Nephron (organoid): ENCODE measurements around the gene KLHL4.
A peak's percentile ranks its signal among the peaks of the same experiment; 100 is the strongest.

ENCODE experiments used
- H3K27ac Mint-ChIP-seq, 3 experiments: 2 replicates each; pipeline ENCODE4 v1.8.0; 2020; ENCODE audit warnings: mixed read lengths in 3 of 3, mild to moderate bottlenecking in 2 of 3, moderate library complexity in 1 of 3
- H3K27me3 Mint-ChIP-seq: 2 replicates; pipeline ENCODE4 v1.8.0; 2021; ENCODE audit warnings: low read depth, mild to moderate bottlenecking, moderate library complexity, mixed read lengths
- H3K36me3 Mint-ChIP-seq: 2 replicates; pipeline ENCODE4 v1.8.0; 2020; ENCODE audit warnings: low read depth, mixed read lengths
- H3K4me1 Mint-ChIP-seq: 2 replicates; pipeline ENCODE4 v1.8.0; 2020; ENCODE audit warnings: mixed read lengths
- H3K4me3 Mint-ChIP-seq, 3 experiments: 2 replicates each; pipeline ENCODE4 v1.8.0; 2020; ENCODE audit warnings: mild to moderate bottlenecking in 3 of 3, mixed read lengths in 3 of 3, moderate library complexity in 2 of 3
- H3K9me3 Mint-ChIP-seq: 2 replicates; pipeline ENCODE4 v1.8.0; 2020; ENCODE audit warnings: mixed read lengths
- TF ChIP-seq, protein P1 (sequence below), 3 experiments: fragments of 200-600 bp; sonication (generic); IDR thresholded peaks; one replicate each; pipeline ENCODE4 v1.5.0; 2021; ENCODE audit warnings: antibody characterized with exemption in 3 of 3; ENCODE audit not compliant: unreplicated experiment in 3 of 3

The KLHL4 gene

DNA sequence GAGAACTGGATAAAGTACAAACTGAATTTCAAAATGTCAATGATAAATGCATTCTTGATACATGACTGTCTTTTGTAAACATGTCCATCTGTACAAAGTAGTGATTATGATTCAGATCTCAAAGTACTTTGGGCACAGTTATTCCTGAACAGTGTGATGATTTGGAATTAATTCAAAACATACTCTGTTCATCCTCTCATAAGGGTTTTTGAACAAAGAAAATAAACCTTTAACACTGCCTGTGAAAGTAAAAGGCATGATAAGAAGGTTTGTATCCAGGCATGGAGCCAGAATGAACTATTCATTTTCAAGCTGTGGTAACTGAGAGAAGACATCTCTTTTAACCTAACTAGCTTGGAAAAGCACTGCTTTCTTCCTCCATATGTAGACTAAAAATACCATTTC lies 883 bp upstream of the KLHL4 start:
- Mint-ChIP-seq H3K4me1 (peaks cover 18% of the 10 kb centered on the region), H3K27ac (peak overlapping the region; percentile 92 to 96 (median 95)), H3K4me3 (peak overlapping the region; percentile 85 to 88 (median 86)), H3K9me3 (no peaks in the 10 kb centered on the region), H3K27me3 (no peaks in the 10 kb centered on the region), H3K36me3 (no peaks in the 10 kb centered on the region)
- TF ChIP-seq, protein P1, sequence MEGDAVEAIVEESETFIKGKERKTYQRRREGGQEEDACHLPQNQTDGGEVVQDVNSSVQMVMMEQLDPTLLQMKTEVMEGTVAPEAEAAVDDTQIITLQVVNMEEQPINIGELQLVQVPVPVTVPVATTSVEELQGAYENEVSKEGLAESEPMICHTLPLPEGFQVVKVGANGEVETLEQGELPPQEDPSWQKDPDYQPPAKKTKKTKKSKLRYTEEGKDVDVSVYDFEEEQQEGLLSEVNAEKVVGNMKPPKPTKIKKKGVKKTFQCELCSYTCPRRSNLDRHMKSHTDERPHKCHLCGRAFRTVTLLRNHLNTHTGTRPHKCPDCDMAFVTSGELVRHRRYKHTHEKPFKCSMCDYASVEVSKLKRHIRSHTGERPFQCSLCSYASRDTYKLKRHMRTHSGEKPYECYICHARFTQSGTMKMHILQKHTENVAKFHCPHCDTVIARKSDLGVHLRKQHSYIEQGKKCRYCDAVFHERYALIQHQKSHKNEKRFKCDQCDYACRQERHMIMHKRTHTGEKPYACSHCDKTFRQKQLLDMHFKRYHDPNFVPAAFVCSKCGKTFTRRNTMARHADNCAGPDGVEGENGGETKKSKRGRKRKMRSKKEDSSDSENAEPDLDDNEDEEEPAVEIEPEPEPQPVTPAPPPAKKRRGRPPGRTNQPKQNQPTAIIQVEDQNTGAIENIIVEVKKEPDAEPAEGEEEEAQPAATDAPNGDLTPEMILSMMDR (IDR thresholded peaks at IDR 0.05; ENCODE audit: unreplicated experiment in 3 of 3) = no peak

- Mint-ChIP-seq H3K4me3 (peak overlapping the region; percentile 85 to 88 (median 86)), H3K9me3 (no peaks in the 10 kb centered on the region), H3K27ac (peak overlapping the region; percentile 92 to 96 (median 95)), H3K27me3 (no peaks in the 10 kb centered on the region), H3K36me3 (no peaks in the 10 kb centered on the region), H3K4me1 (peaks cover 18% of the 10 kb centered on the region)
- TF ChIP-seq, protein P1 (IDR thresholded peaks at IDR 0.05; ENCODE audit: unreplicated experiment in 3 of 3) = no peak
Measured at GRCh38 chrX:87518504-87518903, 902 bp downstream of the KLHL4 start.

- Mint-ChIP-seq H3K4me1 (no peaks in the 10 kb centered on the region), H3K27me3 (no peaks in the 10 kb centered on the region), H3K27ac (no peak overlapping the region), H3K36me3 (no peaks in the 10 kb centered on the region), H3K9me3 (peaks cover 14% of the 10 kb centered on the region), H3K4me3 (no peak overlapping the region)
- TF ChIP-seq, protein P1 (IDR thresholded peaks at IDR 0.05; ENCODE audit: unreplicated experiment in 3 of 3) = no peak
Measured at GRCh38 chrX:87525771-87526229, 8.2 kb downstream of the KLHL4 start.

DNA sequence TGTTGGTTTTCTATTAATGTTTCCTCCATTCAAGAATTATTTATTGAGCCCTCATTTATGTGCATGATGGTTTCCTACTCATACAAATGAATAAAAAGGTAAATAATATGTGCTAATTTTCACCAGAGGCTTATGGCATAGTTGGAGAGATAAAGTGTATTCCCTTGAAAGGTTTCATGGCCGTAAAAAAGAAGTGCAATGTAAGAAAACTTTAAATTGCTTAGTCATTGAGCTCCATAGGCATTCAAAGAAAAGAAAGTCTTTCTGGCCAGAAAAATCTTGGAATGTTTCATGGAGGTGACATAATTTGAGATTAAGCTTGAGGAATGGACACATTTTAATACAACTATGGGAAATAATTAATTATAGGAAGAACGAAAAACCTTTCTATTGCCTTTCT lies 8.7 kb downstream of the KLHL4 start:
- peaks cover 15% of the 10 kb centered on the region for H3K9me3 Mint-ChIP-seq
- no peaks in the 10 kb centered on the region for H3K27me3 Mint-ChIP-seq
- H3K4me3 Mint-ChIP-seq = no peak overlapping the region
- H3K27ac Mint-ChIP-seq = no peak overlapping the region
- no peaks in the 10 kb centered on the region for H3K36me3 Mint-ChIP-seq
- TF ChIP-seq, protein P1 (IDR thresholded peaks at IDR 0.05; ENCODE audit: unreplicated experiment in 3 of 3) = no peak
- no peaks in the 10 kb centered on the region for H3K4me1 Mint-ChIP-seq

GRCh38 chrX:87528487-87528886 lies 10.9 kb downstream of the KLHL4 start:
- H3K27ac Mint-ChIP-seq = no peak overlapping the region
- TF ChIP-seq, protein P1 (IDR thresholded peaks at IDR 0.05; ENCODE audit: unreplicated experiment in 3 of 3) = no peak
- peaks cover 16% of the 10 kb centered on the region for H3K9me3 Mint-ChIP-seq
- no peaks in the 10 kb centered on the region for H3K36me3 Mint-ChIP-seq
- H3K4me3 Mint-ChIP-seq = no peak overlapping the region
- no peaks in the 10 kb centered on the region for H3K27me3 Mint-ChIP-seq
- H3K4me1 Mint-ChIP-seq = no peaks in the 10 kb centered on the region

- Mint-ChIP-seq H3K4me3 (no peak overlapping the region), H3K27me3 (no peaks in the 10 kb centered on the region), H3K36me3 (no peaks in the 10 kb centered on the region), H3K4me1 (no peaks in the 10 kb centered on the region), H3K27ac (no peak overlapping the region), H3K9me3 (no peaks in the 10 kb centered on the region)
- TF ChIP-seq, protein P1 (IDR thresholded peaks at IDR 0.05; ENCODE audit: unreplicated experiment in 3 of 3) = no peak
Measured at GRCh38 chrX:87571964-87572363, 54.4 kb downstream of the KLHL4 start.
